HUES48 (cell line): ENCODE data around the gene ASF1A.

Source experiments
- H3K27ac ChIP-seq: one replicate; pipeline ENCODE4 v1.7.0; 2013; ENCODE audit warnings: low read depth, low read length, inconsistent platforms
- H3K27me3 ChIP-seq: 2 replicates; pipeline ENCODE4 v1.6.1; 2013; ENCODE audit warnings: mild to moderate bottlenecking, low read length; ENCODE audit not compliant: control insufficient read depth, insufficient read depth
- H3K36me3 ChIP-seq: 2 replicates; pipeline ENCODE4 v1.6.1; 2013; ENCODE audit warnings: low read length; ENCODE audit not compliant: control insufficient read depth, insufficient read depth
- H3K4me1 ChIP-seq: 2 replicates; pipeline ENCODE4 v1.6.1; 2013; ENCODE audit warnings: mild to moderate bottlenecking, low read length; ENCODE audit not compliant: control insufficient read depth, insufficient read depth
- H3K4me3 ChIP-seq: 2 replicates; pipeline ENCODE4 v1.5.1; 2013; ENCODE audit warnings: mild to moderate bottlenecking, low read depth, low read length
- H3K9ac ChIP-seq: 2 replicates; pipeline ENCODE4 v1.6.1; 2013; ENCODE audit warnings: mild to moderate bottlenecking, low read depth, low read length, moderate library complexity
- H3K9me3 ChIP-seq: 2 replicates; pipeline ENCODE4 v1.6.1; 2013; ENCODE audit warnings: low read length; ENCODE audit not compliant: control insufficient read depth, insufficient read depth

The ASF1A gene

DNA sequence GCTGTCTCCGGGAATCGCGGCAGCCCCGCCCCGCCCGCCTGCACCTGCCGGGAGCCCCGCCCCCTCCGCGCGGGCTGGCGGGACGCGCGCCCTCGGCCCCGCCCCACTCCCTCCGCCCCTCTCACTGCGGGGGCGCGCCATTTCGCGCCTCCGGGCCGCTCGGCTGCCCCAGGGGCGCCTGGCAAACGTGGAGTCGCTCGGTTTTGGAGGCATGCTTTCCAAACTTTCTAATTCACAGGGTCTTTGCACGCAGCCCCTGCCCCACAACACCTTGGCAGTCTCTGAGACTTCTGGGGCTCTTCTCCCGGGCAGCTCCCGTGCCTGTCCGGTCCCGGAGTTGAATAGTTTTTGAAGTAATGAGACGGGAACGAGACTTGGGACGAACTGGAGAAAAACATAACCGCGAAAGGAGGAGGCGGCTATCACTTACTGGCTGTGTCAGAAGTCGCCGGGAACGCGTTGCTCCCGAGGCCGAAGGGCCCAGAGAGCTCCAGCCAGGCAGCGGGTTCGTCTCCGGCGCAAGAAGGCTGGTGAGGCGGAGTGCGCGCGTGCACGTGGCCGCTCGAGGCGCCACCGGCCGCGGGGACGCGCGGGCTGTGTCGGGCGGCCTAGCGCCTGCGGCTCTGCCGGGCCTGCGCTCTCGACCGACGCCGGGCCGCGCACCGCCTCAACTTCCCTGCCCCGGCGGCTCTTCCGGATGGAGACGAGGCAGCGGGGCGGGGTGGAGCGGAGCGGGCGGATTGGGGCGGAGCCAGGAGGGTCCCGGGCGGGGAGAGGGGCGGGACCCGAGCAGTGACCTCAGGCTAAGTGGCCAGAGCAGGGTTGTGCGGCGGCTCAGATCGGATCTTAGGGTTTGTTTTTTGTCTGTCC lies 40.7 kb downstream of the ASF1A start, which contains the start of gene MCM9:
TSS of gene MCM9 (minus strand) at position 699 of the 870 bp plus-strand sequence. CDS start 3,436 bp downstream, outside the sequence.
- Histone ChIP-seq H3K9ac (peak within 1 kb of the TSS; percentile 96), H3K4me1 (no peaks in the 10 kb centered on the region), H3K27me3 (no peaks in the 10 kb centered on the region), H3K4me3 (peak within 1 kb of the TSS; percentile 91), H3K27ac (peak within 1 kb of the TSS; percentile 97), H3K9me3 (peaks cover 14% of the 10 kb centered on the region; the same call in 1 of the 2 replicates), H3K36me3 (peaks cover 24% of the 10 kb centered on the region)

DNA sequence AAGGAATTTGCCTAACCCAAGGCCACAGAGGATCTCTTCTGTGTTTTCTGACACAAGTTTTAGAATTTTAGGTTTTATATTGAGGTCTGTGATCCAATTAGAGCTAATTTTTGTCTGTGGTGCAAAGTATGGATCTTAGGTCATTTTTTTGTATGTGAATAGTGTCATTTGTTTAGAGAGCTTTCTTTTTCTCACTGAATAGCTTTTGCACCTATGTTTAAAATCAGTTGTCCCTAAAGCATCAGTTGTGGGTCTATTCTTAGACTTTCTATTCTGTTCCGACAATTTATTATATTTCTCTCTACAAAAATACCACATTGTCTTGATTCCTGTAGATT lies 41.3 kb downstream of the ASF1A start:
- peaks cover 24% of the 10 kb centered on the region for H3K36me3 ChIP-seq
- H3K27me3 ChIP-seq, result no peaks in the 10 kb centered on the region
- peaks cover 19% of the 10 kb centered on the region; the same call in 1 of the 2 replicates for H3K9me3 ChIP-seq
- H3K4me3 ChIP-seq, result peak overlapping the region; percentile 91
- H3K4me1 ChIP-seq, result no peaks in the 10 kb centered on the region
- peak overlapping the region; percentile 52; the same call in 1 of the 2 replicates for H3K9ac ChIP-seq
- H3K27ac ChIP-seq, result peak overlapping the region; percentile 97

DNA sequence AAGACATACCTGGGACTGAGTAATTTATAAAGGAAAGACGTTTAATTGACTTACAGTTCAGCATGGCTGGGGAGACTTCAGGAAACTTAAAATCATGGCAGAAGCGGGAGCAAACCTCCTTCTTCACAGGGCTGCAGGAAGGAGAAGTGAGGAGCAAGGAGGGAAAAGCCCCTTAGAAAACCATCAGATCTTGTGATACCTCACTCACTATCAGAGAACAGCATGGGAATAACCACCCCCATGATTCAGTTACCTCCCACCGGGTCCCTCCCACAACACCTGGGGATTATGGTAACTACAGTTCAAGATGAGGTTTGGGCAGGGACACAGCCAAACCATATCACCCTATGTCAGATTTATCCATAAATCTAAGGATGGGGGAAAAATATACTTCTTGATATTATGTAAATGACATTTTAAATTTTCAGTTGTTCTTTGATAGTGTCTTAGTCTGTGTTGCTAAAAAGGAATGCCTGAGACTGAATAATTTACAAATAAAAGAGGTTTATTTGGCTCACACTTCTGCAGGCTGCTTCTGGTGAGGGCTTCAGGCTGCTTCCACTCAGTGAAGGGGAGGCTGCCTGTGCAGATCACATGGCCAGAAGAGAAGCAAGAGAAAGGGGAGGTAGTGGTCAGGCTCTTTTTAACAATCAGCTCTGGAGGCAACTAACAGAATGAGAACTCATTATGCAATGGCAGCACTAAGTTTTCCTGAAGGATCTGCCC lies 42.2 kb downstream of the ASF1A start:
- Histone ChIP-seq H3K9ac (no peak overlapping the region), H3K36me3 (peaks cover 15% of the 10 kb centered on the region), H3K4me3 (peak overlapping the region; percentile 91), H3K27ac (peak overlapping the region; percentile 97), H3K4me1 (no peaks in the 10 kb centered on the region), H3K9me3 (peaks cover 19% of the 10 kb centered on the region; the same call in 1 of the 2 replicates), H3K27me3 (no peaks in the 10 kb centered on the region)

DNA sequence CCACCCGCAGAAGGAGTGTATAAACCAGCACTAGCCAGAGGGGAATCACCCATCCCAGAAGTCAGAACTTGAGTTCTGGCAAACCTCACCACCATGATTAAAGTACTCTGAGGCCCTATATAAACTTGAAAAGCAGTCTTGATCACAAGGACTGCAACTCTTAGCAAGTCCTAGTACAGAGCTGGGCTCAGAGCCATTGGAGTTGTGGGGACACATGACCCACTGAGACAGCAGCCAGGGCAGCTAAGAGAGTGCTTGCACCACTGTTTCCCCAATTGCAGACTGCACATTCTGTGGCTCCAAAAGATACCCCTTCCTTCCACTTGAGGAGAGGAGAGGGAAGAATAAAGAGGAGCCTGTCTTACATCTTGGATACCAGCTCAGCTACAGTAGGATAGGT lies 45.7 kb downstream of the ASF1A start:
- Histone ChIP-seq H3K27me3 (no peaks in the 10 kb centered on the region), H3K9ac (no peak overlapping the region), H3K9me3 (peaks cover 24% of the 10 kb centered on the region), H3K36me3 (no peaks in the 10 kb centered on the region), H3K4me3 (no peak overlapping the region), H3K27ac (no peak overlapping the region), H3K4me1 (no peaks in the 10 kb centered on the region)

DNA sequence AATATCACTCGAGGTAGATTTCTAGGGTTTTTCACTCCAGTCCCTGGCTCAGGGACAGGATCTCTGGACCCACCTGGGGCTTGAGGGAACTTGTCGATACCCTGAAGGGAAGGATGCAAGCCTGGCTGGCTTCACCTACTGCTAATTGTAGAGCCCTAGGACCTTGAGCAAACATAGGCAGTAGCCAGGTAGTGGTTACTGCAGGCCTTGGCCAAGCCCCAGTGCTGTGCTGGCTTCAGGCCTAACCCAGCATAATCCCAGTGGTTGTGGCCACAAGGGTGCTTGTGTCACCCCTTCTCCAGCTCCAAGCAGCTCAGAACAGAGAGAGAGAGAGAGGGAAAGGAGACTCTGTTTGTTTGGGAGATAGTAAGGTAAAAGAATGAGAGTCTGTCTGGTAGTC lies 46.8 kb downstream of the ASF1A start:
- Histone ChIP-seq H3K4me1 (no peaks in the 10 kb centered on the region), H3K36me3 (no peaks in the 10 kb centered on the region), H3K9ac (no peak overlapping the region), H3K4me3 (no peak overlapping the region), H3K9me3 (peaks cover 27% of the 10 kb centered on the region), H3K27ac (no peak overlapping the region), H3K27me3 (no peaks in the 10 kb centered on the region)

DNA sequence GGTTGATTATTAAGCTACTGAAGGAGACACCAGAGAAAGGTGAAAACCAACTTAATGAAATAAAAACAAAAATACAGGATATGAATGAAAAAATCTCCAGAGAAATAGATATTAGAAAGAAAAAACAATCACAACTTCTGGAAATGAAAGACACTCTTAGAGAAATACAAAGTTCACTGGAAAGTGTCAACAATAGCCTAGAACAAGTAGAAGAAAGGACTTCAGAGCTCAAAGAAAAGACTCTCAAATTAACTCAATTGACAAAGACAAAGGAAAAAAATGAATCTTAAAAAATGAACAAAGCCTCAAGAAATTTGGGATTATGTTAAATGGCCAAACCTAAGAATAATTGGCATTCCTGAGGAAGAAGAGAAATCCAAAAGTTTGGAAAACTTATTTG lies 51.3 kb downstream of the ASF1A start:
- Histone ChIP-seq H3K27me3 (no peaks in the 10 kb centered on the region), H3K9ac (no peak overlapping the region), H3K9me3 (peaks cover 12% of the 10 kb centered on the region), H3K27ac (no peak overlapping the region), H3K4me3 (no peak overlapping the region), H3K36me3 (no peaks in the 10 kb centered on the region), H3K4me1 (no peaks in the 10 kb centered on the region)

DNA sequence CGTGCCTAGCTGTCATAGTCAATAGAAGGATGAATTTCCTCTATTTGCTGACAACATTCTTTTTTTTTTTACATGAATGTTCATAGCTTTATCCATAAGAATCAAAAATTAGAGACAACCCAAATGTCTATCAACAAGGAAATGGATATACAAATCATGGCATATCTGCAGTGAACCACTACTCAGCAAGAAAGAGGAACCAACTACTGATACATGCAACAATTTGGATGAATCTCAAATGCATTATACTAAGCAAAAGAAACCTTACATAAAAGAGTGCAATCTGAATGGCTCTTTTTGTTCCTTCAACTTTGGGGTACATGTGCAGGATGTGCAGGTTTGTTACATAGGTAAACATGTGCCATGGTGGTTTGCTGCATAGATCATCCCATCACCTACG lies 58.7 kb downstream of the ASF1A start:
- Histone ChIP-seq H3K4me3 (no peak overlapping the region), H3K27me3 (no peaks in the 10 kb centered on the region), H3K9me3 (no peaks in the 10 kb centered on the region), H3K4me1 (no peaks in the 10 kb centered on the region), H3K9ac (no peak overlapping the region), H3K36me3 (no peaks in the 10 kb centered on the region), H3K27ac (no peak overlapping the region)

DNA sequence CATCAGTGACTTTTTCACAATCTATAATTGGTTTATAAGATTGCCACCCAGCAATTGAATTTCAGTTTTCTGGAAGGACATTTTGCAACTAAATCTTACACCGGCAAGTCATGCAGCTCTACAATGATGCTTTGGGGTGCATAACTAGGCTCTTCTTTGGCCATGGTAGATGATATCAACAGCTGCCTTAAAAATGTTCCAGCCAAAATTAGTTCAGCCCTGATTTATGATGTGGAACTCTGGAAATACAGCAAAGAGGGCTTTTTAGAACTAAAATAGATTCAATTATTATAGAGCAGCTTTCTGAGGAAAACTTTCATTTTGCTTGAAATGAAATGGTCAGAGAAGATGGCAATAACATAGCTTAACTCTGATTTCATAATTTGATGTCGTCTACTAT lies 59.4 kb downstream of the ASF1A start:
- Histone ChIP-seq H3K27ac (no peak overlapping the region), H3K36me3 (no peaks in the 10 kb centered on the region), H3K9ac (no peak overlapping the region), H3K9me3 (no peaks in the 10 kb centered on the region), H3K4me1 (no peaks in the 10 kb centered on the region), H3K4me3 (no peak overlapping the region), H3K27me3 (no peaks in the 10 kb centered on the region)
